ENCODE results near the gene FGF12.

Gene FGF12

GRCh38 chr3:192373032-192373431 is 354.3 kb downstream of the FGF12 start:
- no peaks in the 10 kb centered on the region; the same call in 1 of the 2 replicates for H3K4me1 ChIP-seq (ENCODE audit: insufficient read depth, low read length)
- H3K9ac ChIP-seq (ENCODE audit: low read depth, low read length): no peak overlapping the region
- no peaks in the 10 kb centered on the region for H3K36me3 ChIP-seq (ENCODE audit: insufficient read depth, low read length)
- H3K9me3 ChIP-seq (ENCODE audit: control insufficient read depth, insufficient read depth, low read length): no peaks in the 10 kb centered on the region

GRCh38 chr3:192372616-192373015 is 354.7 kb downstream of the FGF12 start:
- H3K36me3 ChIP-seq (ENCODE audit: insufficient read depth, low read length): no peaks in the 10 kb centered on the region
- no peak overlapping the region for H3K9ac ChIP-seq (ENCODE audit: low read depth, low read length)
- H3K4me1 ChIP-seq (ENCODE audit: insufficient read depth, low read length): no peaks in the 10 kb centered on the region; the same call in 1 of the 2 replicates
- no peaks in the 10 kb centered on the region for H3K9me3 ChIP-seq (ENCODE audit: control insufficient read depth, insufficient read depth, low read length)

- H3K36me3 ChIP-seq (ENCODE audit: insufficient read depth, low read length): no peaks in the 10 kb centered on the region
- no peaks in the 10 kb centered on the region; the same call in 1 of the 2 replicates for H3K4me1 ChIP-seq (ENCODE audit: insufficient read depth, low read length)
- no peaks in the 10 kb centered on the region for H3K9me3 ChIP-seq (ENCODE audit: control insufficient read depth, insufficient read depth, low read length)
- H3K9ac ChIP-seq (ENCODE audit: low read depth, low read length): no peak overlapping the region
Measured at GRCh38 chr3:192371870-192372400, 355.4 kb downstream of the FGF12 start.

GRCh38 chr3:192367616-192368015 is 359.7 kb downstream of the FGF12 start:
- Histone ChIP-seq H3K9me3 (ENCODE audit: control insufficient read depth, insufficient read depth, low read length) (no peaks in the 10 kb centered on the region), H3K4me1 (ENCODE audit: insufficient read depth, low read length) (no peaks in the 10 kb centered on the region; the same call in 1 of the 2 replicates), H3K36me3 (ENCODE audit: insufficient read depth, low read length) (no peaks in the 10 kb centered on the region), H3K9ac (ENCODE audit: low read depth, low read length) (no peak overlapping the region)

GRCh38 chr3:192366916-192367315 is 360.4 kb downstream of the FGF12 start:
- no peaks in the 10 kb centered on the region; the same call in 1 of the 2 replicates for H3K4me1 ChIP-seq (ENCODE audit: insufficient read depth, low read length)
- no peaks in the 10 kb centered on the region for H3K36me3 ChIP-seq (ENCODE audit: insufficient read depth, low read length)
- H3K9ac ChIP-seq (ENCODE audit: low read depth, low read length): no peak overlapping the region
- no peaks in the 10 kb centered on the region for H3K9me3 ChIP-seq (ENCODE audit: control insufficient read depth, insufficient read depth, low read length)

GRCh38 chr3:192365571-192365970 is 361.8 kb downstream of the FGF12 start:
- Histone ChIP-seq H3K9me3 (ENCODE audit: control insufficient read depth, insufficient read depth, low read length) (no peaks in the 10 kb centered on the region), H3K9ac (ENCODE audit: low read depth, low read length) (no peak overlapping the region), H3K4me1 (ENCODE audit: insufficient read depth, low read length) (no peaks in the 10 kb centered on the region; the same call in 1 of the 2 replicates), H3K36me3 (ENCODE audit: insufficient read depth, low read length) (no peaks in the 10 kb centered on the region)

- H3K9ac ChIP-seq (ENCODE audit: low read depth, low read length): no peak overlapping the region
Measured at GRCh38 chr3:192364316-192364715, 363.0 kb downstream of the FGF12 start.

GRCh38 chr3:192354687-192355086 is 372.7 kb downstream of the FGF12 start:
- H3K36me3 ChIP-seq (ENCODE audit: insufficient read depth, low read length): no peaks in the 10 kb centered on the region
- H3K9ac ChIP-seq (ENCODE audit: low read depth, low read length): no peak overlapping the region
- peaks cover 8% of the 10 kb centered on the region for H3K4me1 ChIP-seq (ENCODE audit: insufficient read depth, low read length)
- H3K9me3 ChIP-seq (ENCODE audit: control insufficient read depth, insufficient read depth, low read length): no peaks in the 10 kb centered on the region

More at GRCh38 chr3:192364316-192364715, 363.0 kb downstream of the FGF12 start:
- H3K9me3 ChIP-seq (ENCODE audit: control insufficient read depth, insufficient read depth, low read length): no peaks in the 10 kb centered on the region
- H3K4me1 ChIP-seq (ENCODE audit: insufficient read depth, low read length): no peaks in the 10 kb centered on the region; the same call in 1 of the 2 replicates
- no peaks in the 10 kb centered on the region for H3K36me3 ChIP-seq (ENCODE audit: insufficient read depth, low read length)

- Histone ChIP-seq H3K36me3 (ENCODE audit: insufficient read depth, low read length) (no peaks in the 10 kb centered on the region), H3K4me1 (ENCODE audit: insufficient read depth, low read length) (peaks cover 8% of the 10 kb centered on the region), H3K9ac (ENCODE audit: low read depth, low read length) (no peak overlapping the region)
Measured at GRCh38 chr3:192352142-192352541, 375.2 kb downstream of the FGF12 start.

GRCh38 chr3:192351441-192351840 is 375.9 kb downstream of the FGF12 start:
- no peak overlapping the region for H3K9ac ChIP-seq (ENCODE audit: low read depth, low read length)
- no peaks in the 10 kb centered on the region for H3K9me3 ChIP-seq (ENCODE audit: control insufficient read depth, insufficient read depth, low read length)
- peaks cover 8% of the 10 kb centered on the region for H3K4me1 ChIP-seq (ENCODE audit: insufficient read depth, low read length)
- H3K36me3 ChIP-seq (ENCODE audit: insufficient read depth, low read length): no peaks in the 10 kb centered on the region

More at GRCh38 chr3:192352142-192352541, 375.2 kb downstream of the FGF12 start:
- no peaks in the 10 kb centered on the region for H3K9me3 ChIP-seq (ENCODE audit: control insufficient read depth, insufficient read depth, low read length)

- Histone ChIP-seq H3K36me3 (ENCODE audit: insufficient read depth, low read length) (no peaks in the 10 kb centered on the region), H3K4me1 (ENCODE audit: insufficient read depth, low read length) (peaks cover 8% of the 10 kb centered on the region), H3K9ac (ENCODE audit: low read depth, low read length) (no peak overlapping the region), H3K9me3 (ENCODE audit: control insufficient read depth, insufficient read depth, low read length) (no peaks in the 10 kb centered on the region)
Measured at GRCh38 chr3:192340031-192340430, 387.3 kb downstream of the FGF12 start.

GRCh38 chr3:192339214-192339613 is 388.1 kb downstream of the FGF12 start:
- Histone ChIP-seq H3K4me1 (ENCODE audit: insufficient read depth, low read length) (peaks cover 8% of the 10 kb centered on the region), H3K9me3 (ENCODE audit: control insufficient read depth, insufficient read depth, low read length) (no peaks in the 10 kb centered on the region), H3K36me3 (ENCODE audit: insufficient read depth, low read length) (no peaks in the 10 kb centered on the region), H3K9ac (ENCODE audit: low read depth, low read length) (no peak overlapping the region)

- H3K4me1 ChIP-seq (ENCODE audit: insufficient read depth, low read length): peaks cover 13% of the 10 kb centered on the region
- H3K9ac ChIP-seq (ENCODE audit: low read depth, low read length): no peak overlapping the region
- no peaks in the 10 kb centered on the region for H3K9me3 ChIP-seq (ENCODE audit: control insufficient read depth, insufficient read depth, low read length)
- H3K36me3 ChIP-seq (ENCODE audit: insufficient read depth, low read length): no peaks in the 10 kb centered on the region
Measured at GRCh38 chr3:192336286-192336685, 391.1 kb downstream of the FGF12 start.

- no peaks in the 10 kb centered on the region for H3K9me3 ChIP-seq (ENCODE audit: control insufficient read depth, insufficient read depth, low read length)
- peaks cover 5% of the 10 kb centered on the region for H3K4me1 ChIP-seq (ENCODE audit: insufficient read depth, low read length)
- H3K9ac ChIP-seq (ENCODE audit: low read depth, low read length): no peak overlapping the region; the same call in 1 of the 2 replicates
- no peaks in the 10 kb centered on the region for H3K36me3 ChIP-seq (ENCODE audit: insufficient read depth, low read length)
Measured at GRCh38 chr3:192332386-192333291, 394.7 kb downstream of the FGF12 start.
